ENCODE measurements around the gene ADGRV1. TPM values are rescaled to one million over a fixed set of nuclear protein-coding genes. Genes with fewer than 3 reads are reported as not detected.

ADGRV1 gene
- total RNA-seq, 3 donors from 2014 or later, result 0.32 to 0.54 (median 0.53) TPM

Other genes starting within 250 kb of the ADGRV1 start
- gene CETN3, start 149.0 kb upstream of the ADGRV1 start, total RNA-seq, result 10 to 100 TPM; 28.4 to 33.6 (median 32.4) TPM
- gene MBLAC2, start 84.0 kb upstream of the ADGRV1 start, total RNA-seq, result 1 to 10 TPM; 3.4 to 4.6 (median 3.7) TPM
- gene POLR3G, start 83.9 kb upstream of the ADGRV1 start, total RNA-seq, result 10 to 100 TPM; 17.9 to 22.5 (median 22.3) TPM
- gene LYSMD3, start 29.2 kb upstream of the ADGRV1 start, total RNA-seq, result 10 to 100 TPM; 10.2 to 11.4 (median 11.3) TPM